Measurements from ENCODE around the gene PDE2A.

PDE2A gene

DNA sequence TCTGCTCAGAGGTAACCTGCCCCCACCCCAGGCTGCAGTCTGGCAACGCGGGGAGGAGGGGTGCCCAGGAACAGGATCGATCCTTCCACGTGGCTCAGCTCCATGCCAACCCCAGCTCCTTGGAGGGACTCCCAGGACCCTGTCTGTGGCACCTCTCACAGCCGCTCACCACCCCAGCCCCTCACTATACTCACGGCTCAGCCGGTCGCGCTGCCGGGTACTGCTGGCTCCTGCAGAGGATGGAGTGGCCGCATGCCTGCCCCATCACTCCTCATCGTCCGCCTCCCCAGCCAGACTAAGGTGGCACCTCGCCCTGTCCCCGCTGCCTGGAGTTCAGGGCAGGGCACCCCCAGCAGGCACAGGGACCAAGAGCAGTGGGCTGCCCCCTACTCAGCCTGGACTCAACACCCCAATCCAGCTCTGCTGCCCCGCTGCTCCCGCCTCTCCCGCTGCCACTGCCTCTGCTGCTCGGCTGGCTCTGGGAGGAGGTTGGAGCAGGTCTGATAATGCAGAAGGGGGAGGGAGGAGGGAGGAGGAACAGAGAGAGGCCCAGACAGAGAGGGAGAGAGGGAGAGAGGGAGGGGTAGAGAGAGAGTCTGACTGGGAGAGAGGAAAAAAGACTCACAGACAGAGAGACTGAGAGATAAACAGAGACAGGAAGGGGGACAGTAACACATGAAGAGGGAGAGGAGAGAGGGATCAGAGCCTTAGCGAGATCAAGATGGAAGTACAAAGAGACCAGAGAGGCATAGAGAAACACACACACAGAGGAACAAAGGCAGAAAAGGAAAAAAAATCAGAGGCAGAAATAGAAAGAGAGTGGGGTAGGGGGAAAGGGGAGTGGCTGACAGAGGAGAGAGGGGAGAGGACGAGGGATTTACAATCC is at the start of gene PDE2A:
TSS of gene PDE2A (minus strand) at position 480 of the 886 bp plus-strand sequence. CDS start at position 265, 215 bp downstream.
- no peak for DNase-seq

DNA sequence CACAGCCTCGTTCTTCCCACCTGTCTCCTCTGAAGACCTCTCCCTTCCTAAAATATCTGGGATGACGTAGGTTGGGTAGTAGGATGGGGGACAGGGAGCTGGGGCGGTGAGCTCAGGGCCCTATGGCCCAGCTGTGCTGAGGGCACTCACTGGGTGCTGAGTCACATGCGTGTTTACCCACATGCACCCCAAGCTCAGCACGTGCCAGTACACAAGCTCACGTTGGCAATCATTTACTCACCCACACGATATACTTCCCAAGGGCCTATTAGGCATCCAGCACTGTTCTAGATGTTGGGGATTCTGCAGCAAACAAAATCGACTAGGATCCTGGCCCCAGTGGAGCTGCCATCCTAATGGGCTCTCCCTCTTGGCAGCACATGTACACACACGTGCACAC is 49.3 kb upstream of the PDE2A start:
- no peak for DNase-seq

GRCh38 chr11:72722050-72722748 is 48.0 kb upstream of the PDE2A start:
- DNase-seq, result peak; percentile 79

- peak; percentile 30 for DNase-seq
Observed at GRCh38 chr11:72721689-72722049, 47.4 kb upstream of the PDE2A start.

DNA sequence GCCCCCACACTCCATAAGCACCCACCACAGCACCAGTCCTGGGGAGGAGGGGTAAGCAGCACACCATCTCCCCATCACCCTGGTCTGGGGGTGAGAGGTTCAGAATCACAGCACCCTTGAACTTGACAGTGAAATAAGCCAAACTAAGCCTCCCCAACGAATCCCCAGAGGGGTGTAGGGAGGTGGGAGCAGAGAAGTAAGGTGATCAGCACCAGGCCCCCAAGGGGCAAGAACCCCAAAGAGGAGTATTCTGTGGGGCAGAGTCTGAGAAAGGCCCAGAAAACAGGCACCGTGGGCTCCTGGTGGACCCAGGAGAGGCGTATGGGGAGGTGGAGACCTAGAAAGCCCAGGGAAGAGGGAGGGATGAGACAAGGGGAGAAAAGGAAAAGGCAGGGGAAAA is 47.1 kb upstream of the PDE2A start:
- no peak for DNase-seq

- DNase-seq, result no peak
Observed at GRCh38 chr11:72720784-72721183, 46.6 kb upstream of the PDE2A start.

DNA sequence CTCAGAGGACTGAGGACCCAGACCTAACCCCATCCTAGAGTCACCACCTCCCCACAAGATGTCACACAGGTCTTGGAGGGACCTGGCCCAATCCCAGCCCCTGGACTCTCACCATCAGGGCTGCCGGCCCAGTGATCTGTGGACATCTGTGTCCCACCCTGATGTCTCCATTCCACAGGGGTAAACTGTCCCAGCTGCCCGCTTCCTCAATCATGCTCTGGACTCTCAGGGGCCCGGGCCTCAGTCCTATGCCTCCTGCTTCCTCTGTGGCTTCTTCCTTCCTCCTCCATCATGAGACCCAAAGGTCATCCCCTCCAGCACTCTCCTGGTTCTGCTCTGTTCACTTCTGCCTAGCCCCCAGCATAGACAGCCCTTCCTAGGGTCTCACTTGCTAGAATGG is 45.8 kb upstream of the PDE2A start:
- no peak for DNase-seq

- no peak for DNase-seq
Observed at GRCh38 chr11:72719551-72719950, 45.3 kb upstream of the PDE2A start.

DNA sequence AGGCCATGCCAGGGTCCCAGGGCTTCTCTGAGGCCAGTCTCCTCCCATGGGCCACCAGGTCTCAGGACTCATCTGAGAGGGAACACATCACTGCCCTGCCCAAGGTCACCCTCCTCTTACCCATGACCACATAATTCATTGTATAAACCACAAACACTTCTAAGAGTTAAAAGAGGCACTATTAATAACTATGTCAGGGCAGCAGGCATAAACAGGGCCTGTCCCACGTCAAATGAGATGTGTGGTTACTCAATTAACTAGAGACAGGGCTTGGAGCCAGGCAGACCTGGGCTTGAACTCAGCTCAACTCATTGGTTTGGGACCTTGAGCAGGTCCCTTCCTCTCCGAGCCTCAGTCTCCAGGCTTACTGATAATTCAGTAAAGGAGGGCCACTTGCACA is 44.9 kb upstream of the PDE2A start:
- no peak for DNase-seq

DNA sequence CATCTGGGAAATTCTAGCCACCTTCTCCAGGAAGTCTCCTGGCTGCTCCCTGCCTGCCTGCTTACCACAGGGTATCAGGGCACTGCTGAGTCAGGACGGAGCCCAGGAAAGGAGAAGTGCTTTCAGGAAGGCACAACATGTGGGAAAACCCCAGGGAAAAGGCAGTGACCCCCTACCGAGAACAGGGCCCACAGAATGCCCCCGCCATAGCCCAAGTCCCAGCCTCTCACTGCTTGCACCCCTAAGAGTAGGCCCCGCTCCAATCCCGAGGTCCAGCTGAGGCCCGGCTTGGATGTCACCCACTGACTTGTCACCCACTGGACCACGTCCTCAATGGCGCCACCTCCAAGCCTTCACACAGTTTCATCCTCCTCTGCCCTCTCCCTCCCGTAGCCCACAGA is 43.9 kb upstream of the PDE2A start:
- no peak for DNase-seq

DNA sequence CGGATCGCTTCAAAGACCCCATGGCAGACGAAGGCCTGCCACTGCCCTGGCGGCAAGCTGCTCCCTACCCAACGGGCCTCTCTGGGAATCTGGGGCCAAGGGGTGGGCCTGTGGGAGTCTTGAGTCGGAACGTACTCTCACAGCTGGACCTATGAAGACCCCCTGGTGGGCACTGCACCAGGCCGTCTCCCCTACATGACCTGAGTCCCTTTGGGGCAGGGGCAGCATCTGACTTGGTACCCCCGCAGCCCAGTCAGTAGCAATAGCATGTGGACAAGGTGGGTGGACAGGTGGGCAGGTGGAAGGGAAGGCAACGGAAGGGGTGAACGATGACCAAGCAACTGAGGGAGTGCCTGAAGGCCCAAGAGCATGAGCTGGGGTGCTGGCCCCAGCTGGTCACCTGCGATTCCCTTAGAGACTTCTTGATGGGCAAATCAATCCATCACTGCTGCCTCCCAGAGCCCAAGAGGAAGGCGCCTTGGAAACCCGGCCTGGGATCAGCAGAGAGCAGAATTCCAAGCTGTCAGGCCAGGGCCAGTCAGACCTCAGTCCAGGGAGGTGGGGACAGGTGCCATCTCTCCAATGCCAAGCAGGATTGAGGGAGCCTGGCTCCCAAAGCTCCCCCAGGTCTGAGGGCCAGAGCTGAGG is 42.7 kb upstream of the PDE2A start:
- no peak for DNase-seq

- no peak for DNase-seq
Observed at GRCh38 chr11:72716290-72716689, 42.1 kb upstream of the PDE2A start.

DNA sequence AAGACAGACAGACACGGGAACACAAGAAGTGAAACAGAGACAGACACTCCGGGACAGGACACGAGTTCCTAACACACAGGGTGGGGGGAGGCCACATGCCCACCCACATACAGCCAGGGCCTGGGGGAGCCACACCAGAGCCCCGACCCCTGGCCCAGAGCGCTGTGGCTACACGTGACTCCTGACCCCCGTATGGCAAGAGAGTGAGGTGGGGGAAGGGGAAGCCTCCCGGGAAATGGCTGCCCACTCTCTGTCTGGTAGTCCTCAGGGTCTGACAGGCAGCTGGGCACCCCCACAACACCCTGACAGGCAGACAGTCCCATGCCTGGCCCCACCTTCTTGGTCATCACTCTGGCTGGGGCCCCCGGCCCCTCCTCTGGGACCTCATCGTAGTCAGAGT is 38.6 kb upstream of the PDE2A start:
- no peak for DNase-seq

- DNase-seq, result no peak
Observed at GRCh38 chr11:72712168-72712751, 38.0 kb upstream of the PDE2A start.

GRCh38 chr11:72711141-72711540 is 36.9 kb upstream of the PDE2A start:
- no peak for DNase-seq

GRCh38 chr11:72710278-72710677 is 36.1 kb upstream of the PDE2A start:
- no peak for DNase-seq

- DNase-seq, result no peak
Observed at GRCh38 chr11:72709478-72710238, 35.4 kb upstream of the PDE2A start.

- DNase-seq, result no peak
Observed at GRCh38 chr11:72707032-72707431, 32.8 kb upstream of the PDE2A start.

DNA sequence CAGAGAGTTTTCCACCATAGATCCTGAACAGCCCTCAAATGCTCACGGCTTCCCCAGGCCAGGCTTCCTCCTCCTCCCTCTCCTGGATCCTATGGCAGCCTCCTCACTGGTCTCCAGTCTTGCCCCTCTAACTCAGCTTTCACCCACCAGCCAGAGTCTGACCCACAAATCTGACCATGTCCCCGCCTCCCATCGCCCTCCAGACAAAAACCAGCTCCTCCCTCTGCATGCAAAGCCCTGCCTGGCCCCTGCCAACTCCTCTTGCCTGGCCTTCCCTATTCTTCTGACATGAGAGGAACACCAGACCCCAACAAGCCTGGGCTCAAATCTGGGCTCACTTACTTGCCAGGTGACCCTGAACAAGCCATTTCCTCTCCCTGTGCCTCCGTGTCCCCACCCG is 32.4 kb upstream of the PDE2A start:
- DNase-seq, result no peak

- no peak for DNase-seq
Observed at GRCh38 chr11:72705442-72706365, 31.5 kb upstream of the PDE2A start.

- no peak for DNase-seq
Observed at GRCh38 chr11:72704783-72705265, 30.6 kb upstream of the PDE2A start.
